HG03565 (cell line): ENCODE data around the gene NCAM1.

Experiments
- ATAC-seq: cut with Tn5 transposase; IDR thresholded peaks from one replicate; pipeline ENCODE4 v1.9.1; 2021; ENCODE audit warnings: mild to moderate bottlenecking, moderate library complexity; ENCODE audit not compliant: unreplicated experiment

Gene NCAM1

DNA sequence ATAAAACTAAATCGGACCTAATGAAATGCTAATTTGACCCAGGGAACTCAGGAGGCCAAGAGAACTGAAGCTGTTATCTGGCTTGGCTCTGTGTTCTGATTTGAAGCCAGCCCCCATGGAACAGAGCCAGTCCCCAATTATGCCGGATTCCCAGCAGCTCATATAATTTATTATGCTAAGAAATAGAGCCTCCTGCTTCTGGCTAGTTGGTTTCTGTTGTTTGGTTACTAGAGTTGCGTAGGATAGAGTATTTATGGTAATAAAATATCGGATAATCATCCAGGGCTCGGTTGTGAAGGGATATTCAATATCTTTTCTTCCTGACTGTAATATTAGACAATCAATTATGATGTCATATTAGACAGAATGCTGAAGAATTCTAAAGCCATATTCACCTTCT, 232.7 kb downstream of the NCAM1 start:
- no peak for ATAC-seq

DNA sequence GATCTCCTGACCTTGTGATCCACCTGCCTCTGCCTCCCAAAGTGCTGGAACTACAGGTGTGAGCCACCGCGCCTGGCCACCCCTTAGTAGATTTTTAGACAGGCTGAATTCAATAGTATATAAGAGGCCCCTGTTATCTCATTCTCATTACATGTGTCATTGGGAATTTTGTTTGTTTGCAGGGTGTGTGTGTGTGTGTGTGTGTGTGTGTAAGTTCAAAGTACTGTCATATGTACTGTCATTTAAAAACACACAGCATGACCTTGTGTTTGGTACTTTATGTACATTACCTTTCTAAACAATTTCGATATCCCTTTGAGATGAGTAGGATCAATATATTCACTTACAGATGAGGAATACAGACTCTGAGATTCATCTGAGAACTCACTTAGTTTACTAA, 234.5 kb downstream of the NCAM1 start:
- no peak for ATAC-seq

DNA sequence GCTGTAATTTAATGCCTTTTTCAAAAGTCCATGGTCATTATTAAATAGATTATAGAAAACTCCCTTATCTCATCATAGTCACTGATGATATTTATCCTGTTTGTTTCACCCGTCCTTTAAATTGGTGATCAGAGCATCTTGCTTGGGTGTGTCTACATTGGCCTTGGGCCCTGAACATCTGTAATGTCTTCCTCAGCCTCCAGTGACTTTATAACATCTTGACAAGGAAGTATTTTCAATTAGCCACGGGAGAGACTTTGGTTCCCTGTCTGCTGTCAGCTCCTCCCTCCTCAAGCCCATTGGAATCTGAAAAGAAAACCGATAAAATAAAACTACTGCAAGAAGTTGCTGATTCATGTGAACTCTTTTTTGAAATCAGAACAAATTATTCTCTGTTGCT, 236.2 kb downstream of the NCAM1 start:
- no peak for ATAC-seq

DNA sequence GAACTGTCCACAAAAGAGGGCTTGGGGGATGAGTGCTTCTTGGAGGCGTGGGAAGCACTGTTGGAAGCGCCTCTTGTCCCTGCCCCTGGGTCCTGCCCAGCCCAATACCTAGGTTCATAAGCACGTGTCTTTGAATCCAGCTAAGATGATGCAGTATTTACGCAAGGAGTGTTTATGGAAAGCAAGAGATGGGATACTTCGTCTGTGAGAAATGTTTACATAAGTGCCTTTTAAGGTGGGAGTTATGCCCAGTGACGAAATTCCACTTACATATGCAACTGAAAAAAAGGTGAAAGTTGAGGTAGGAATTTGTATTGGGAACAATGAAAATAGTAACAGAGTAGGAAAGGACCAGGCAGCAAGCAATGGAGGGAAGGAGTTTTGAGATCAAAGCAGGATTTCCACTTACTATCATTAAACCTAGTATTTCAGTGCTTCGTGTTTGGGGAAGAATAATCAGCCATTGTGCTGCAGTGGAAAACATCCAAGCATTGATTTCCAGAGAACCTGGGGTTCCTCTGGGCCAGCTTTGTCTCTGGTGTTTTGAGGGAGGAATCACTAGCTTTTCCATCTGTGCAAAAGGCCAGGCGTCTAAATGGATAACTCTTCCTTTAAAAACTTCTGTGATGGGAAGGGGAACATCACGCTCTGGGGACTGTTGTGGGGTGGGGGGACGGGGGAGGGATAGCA, 237.9 kb downstream of the NCAM1 start:
- ATAC-seq = no peak

DNA sequence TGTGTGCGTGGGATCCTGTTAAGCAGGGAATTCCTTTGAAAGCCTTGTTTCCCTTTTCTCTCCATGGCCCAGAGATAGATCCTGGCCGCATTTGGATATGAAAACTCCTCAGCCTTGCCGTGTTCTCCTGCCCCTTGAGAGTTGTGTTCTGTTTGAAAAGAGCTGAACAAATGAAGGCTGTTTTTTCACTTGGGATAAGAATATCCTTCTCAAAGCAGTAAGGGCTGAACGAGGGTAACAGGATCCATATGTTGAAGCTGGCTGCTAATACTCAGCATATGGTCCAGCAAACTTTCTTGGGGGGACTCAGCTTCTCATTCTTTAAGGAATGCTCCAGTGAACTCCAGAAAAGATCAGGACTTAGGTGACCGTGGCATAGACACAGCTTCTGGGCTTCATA, 238.6 kb downstream of the NCAM1 start:
- no peak for ATAC-seq

DNA sequence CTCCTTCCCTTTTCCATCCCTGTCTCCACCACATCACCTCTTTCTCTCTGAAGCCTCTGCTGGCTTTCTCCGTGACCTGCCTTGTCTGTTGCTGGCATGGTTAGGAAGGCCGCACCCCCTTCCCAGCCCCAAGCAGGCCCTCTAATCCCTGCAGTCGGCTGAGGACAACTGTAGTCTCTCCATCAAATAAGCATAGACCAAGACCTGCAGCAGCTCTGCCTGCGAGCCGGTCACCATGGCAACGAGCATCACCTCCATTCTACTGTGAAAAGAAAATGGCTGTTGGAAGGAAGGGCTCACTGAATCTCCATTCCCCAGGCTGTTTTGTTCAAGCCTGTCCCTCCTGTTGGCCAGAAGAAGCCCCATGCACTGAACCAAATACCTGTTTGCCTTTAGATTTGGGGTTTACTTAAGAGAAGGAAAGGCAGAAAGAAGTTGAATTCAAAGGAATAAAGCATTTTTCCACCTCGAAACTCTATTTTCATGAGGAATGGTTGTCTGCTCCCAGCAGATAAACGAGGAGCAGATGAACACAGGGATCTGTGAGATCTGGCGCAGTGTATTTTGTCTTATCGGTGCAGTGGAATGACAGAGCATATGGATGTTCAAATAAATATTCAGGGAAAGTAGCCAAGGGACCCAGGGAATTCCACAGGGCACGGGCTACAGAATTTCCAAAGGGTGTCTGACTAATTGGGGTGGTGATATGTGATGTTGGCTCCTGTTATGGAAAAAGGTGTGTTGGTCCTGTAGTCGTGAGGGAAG, 240.0 kb downstream of the NCAM1 start:
- no peak for ATAC-seq

DNA sequence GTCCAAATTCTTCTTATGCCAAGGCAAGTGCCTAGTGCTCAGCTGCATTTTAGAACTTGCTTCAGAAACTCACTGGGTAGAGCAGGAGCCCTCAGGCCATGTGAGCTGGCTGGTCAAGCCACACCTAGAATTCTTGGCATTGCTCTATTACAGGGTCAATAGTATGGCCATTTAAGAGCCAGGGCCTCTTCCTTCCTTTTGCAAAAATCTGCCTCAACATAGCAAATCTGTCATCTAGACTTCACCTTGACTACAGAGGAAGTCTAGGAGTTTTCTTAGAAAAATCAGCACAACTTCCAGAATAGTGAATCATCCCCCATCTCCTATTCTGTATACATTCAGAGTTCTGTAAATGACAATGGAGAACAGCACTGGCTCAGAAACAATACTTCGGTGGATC, 241.2 kb downstream of the NCAM1 start:
- ATAC-seq = no peak

DNA sequence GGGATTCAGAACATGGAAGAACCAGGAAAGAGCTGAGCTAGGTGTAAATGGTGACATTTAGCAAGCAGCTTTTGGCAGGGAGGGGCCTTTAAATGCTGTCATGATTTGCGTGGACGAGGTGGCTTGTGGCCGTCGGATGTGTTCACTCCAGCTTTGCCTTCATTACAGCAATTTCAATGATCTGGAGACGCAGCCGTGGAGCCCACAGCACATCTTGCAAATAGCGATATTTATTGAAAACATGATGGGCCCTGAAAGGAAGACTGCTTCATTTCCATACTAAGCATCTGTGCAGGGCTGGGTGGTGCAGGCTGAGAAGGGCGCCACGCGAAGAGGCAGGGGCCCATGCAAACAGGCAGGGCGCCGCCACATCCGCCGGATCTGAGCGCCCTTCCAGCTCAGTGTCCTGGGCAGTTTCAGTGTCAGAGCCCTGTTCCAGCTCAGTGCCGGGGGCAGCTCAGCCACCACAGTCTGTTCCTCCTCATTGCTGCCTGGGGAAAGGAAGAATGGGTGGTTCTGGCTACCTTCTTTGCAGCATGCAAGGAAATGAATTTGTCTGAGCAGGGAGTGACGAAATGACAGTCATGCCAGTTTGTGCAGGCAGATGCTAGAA, 242.0 kb downstream of the NCAM1 start:
- ATAC-seq = no peak

DNA sequence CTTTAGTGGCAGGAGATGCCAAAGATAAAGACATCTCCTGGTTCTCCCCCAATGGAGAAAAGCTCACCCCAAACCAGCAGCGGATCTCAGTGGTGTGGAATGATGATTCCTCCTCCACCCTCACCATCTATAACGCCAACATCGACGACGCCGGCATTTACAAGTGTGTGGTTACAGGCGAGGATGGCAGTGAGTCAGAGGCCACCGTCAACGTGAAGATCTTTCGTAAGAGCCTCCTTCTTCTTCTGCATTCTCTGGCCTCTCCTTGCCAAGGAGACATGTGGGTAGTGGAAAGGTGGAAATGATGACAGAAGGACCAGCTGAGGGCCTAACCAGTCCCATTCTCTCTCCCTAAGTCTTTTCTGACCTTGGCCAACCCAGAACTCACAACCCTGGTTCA, 243.1 kb downstream of the NCAM1 start:
- no peak for ATAC-seq

DNA sequence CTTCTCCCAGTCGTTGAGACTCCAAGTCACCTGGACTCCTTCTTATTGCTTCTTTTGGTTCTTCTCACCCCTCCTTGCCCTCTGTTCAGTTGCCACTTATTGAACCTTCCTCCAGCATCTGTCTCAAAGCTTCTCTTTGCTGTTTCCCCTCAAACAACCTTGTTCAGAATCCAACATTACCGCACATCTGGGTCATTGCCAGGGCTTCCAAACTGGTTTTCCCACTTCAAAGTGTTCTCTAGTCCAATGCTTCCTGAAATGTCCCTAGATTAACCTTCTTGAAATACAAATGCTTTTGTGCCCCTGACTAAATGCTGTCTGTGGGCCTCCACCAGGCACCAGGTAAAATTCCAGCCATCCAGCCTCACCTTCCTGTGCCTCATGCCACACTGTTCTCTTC, 252.3 kb downstream of the NCAM1 start:
- ATAC-seq = no peak

DNA sequence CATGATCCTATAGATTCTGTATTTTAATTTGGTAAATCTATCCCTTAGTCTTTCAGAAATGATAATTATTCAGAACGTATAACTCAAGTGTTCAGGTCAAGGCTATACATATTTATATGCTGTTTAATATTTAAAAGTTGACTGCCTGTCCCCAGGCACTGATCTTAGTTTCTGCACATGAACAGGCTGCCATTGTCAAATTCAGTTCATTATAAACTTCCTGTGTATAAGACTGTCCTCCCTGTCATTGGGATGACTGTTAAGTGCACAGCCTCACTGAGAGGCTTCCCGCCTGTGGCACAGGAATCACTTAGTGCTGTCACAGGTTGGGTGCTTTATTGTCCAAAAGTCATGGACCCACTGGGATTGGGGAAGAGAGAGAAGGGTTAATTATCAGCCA, 261.0 kb downstream of the NCAM1 start:
- ATAC-seq = no peak

DNA sequence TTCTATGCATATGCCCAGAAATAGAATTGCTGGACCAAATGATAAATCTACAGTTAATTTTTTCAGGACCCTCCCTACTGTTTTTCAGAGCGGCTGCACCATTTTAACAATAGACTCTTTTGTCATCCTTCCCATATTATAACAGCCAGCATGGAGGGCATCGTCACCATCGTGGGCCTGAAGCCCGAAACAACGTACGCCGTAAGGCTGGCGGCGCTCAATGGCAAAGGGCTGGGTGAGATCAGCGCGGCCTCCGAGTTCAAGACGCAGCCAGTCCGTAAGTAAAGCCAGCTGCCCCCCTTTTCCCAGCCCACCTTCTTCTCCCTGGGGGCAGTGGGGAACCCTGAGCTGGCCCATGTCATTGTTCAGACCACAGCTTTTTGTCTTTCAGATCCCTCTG, 273.7 kb downstream of the NCAM1 start:
- ATAC-seq = no peak

DNA sequence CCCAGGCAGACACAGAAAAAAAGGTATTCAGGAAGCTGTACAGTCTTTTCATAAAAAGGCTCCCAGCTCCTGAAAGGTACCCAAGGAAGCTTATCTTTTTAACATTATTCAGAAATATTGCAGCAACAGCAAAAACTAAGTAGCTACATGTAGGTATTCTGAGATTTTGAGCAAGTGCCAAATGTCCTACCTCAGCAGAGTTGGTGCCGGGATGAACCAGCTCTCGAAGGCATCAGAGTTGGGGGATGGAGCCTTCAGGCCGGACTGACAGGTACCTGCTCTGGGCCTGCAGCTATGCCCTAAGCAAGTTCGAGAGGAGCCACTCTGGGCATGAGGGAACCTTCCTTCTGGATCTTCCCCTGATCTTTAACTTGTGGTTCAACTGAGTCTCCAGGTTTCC, 276.0 kb downstream of the NCAM1 start:
- ATAC-seq = no peak

DNA sequence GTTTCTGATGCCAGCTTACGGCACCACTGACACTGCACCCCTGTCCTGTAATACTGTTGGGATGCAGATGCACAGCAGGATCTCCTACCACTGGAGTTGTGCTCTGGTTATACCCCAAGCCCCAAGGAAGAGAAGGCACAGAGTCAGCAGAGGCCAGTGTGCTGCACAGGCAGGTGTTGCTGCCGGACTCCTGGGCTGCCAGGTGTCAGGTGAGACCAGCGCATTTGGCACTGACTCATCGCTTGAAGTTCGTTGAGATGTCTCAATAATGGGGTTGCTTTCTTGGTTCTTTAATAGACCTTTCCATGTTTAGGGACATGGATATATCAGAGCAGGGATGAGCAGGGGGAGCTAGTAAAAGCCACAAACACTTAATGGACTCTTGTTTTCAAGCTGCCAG, 277.5 kb downstream of the NCAM1 start:
- ATAC-seq = no peak

DNA sequence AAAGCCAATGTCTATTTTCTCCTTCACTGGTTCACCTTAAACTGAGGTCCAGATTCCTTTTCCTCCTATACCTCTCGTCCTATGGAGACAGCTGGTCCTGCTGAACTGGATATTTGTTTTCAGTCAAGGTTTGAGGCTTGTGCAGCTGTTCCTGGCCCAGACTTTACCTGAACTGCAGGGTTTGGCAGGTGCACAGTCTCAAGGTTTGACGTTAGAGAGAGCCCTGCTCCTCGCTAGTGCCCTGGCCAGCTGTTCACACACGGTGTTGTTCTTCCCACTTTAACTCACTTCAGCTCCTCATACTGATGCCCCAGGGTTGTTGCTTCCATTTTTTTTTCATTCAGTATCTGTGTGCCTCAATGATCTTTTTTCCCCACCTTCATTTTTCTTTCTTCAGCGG, 279.2 kb downstream of the NCAM1 start:
- no peak for ATAC-seq

DNA sequence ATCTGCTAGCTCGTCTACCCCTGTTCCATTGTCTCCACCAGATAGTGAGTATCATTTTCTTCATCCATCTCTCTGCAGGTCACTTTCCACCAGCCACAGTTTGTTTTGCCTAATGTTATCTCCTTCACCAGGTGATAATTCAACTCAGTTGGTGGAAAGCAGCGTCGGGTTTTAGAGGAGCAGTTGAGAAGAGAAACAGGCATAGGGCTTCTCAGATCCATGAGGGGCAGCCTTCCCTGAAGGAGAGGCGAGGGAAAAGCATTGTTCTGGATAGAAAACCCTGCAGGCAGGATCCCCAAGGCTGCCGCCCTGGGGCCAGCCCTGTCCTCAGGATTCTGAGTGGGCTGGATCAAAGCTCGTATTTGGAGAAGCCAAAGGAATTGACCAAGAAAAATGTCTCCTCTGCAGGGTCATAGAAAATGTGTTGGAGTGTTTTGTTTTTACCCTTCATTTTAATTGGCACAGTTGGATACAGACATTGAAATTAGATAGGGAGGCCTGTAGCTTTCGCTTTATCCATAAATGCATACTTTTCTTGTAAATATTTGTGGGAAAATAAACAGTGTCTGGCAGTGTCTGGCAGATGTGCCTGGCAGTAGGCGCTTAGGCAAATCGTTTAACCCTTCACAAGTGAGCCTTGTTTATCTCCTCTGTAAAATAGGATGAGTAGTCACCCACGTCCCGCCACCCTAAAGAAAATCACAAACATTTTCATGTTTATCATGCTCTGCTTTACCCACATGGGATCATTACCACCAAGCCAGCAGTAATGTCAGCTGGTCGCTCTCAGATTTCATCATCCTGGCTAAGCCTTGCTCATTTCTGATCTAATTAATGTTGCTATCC, 279.8 kb downstream of the NCAM1 start:
- ATAC-seq = no peak

DNA sequence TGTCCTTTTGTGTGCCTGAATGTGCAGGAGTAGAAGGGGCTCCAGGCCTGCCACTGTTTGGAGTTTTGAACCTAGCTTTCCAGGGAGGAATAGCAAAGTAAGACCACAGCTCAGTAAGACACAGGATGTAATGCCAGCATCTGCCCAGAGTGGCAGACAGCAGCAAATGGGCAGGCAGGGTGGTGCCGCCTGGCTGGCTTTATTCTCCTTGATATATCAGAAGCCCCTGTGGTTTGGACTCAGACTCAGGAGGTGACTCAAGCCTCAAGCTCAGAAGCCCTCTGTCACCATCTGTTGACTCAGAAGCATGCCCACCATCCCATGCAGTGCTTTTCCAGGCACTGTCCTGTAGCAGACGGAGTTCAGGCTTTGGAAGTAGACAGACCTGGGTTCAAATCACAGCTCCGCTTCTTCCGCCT, 280.4 kb downstream of the NCAM1 start:
- no peak for ATAC-seq

DNA sequence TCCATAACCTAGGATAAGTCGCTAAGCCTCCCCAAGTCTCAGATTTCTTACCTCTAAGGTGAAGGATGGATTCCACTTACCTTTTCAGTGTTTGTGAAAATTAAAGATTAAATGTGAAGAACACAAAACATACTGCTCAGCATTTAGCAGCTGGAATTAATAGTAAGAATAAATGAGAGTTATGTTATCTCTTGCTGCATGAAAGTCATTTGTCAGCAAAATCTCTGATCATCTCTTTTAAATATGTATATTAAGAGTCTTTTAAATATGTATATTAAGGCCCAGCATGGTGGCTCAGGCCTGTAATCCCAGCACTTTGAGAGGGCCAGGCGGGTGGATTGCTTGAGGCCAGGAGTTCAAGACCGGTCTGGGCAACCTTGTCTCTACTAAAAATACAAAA, 280.8 kb downstream of the NCAM1 start:
- no peak for ATAC-seq

DNA sequence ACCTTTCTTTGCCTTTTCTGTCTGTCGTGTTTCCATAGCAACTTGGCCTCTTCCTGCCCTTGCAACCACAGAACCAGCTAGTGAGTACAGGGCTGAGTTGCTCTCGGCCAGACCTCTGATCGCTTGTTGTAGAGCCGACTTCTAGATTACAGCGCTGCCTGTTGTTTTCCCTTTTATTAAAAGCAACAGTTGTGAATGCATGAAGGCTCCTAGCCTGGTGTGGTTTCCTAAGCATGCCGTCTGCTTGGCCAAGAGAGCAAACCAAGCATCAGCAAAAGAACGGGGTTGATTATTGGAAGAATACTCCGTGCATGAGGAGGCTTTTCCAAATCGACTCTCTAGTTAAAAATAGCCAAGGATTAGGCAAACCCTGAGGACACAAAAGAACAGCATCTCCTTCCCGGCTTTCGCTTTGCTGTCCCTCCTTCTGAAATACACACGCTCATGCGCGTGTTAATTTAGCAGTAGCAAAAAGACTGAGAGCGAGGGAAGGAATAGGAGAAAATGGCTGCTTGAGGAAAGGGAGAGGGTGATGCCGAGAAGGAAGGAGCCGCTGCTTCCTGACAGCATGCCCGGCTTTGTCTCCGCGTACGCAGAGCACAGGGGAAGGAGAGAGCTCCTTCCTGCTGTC, 281.7 kb downstream of the NCAM1 start:
- no peak for ATAC-seq

DNA sequence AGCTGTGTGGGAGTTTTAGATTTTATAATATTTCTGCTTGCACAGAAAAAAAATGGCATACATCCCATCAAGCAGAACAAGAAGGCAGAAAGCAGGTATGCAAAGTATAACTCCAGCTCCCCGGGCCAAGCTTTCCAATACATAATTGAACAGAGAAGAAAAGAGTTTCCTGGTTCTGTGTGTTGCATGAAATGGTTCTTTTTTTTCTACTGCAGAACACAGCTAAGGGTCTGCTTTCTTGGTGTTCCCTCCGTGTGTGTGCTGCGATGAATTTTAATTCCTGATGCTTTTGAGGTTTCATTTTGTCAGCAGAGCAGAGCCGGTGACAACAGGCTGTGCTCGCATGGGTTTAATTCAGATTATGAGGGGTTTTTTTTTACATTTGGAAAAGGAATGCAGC, 282.5 kb downstream of the NCAM1 start:
- no peak for ATAC-seq

DNA sequence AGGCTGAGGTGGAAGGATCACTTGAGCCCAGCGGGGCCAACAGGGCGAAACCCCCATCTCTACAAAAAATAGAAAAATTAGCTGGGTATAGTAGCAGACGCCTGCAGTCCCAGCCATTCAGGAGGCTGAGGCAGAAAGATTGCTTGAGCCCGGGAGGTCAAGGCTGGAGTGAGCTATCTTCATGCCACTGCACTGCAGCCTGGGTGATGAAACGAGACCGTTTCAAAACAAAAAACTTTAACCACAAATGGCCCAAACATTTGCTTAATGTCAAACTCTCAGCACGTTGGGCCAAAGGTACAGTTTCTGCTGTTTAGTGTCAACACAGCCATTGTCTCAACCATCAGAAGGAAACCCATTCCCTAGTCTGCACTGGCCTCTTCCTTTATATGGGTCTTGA, 284.0 kb downstream of the NCAM1 start:
- no peak for ATAC-seq
